ENCODE results near the gene ZNF189. TPM values are rescaled to one million over a fixed set of nuclear protein-coding genes. Genes with fewer than 3 reads are reported as not detected.

The ZNF189 gene
- total RNA-seq, 1 donor from 2014 or later: 20.7 TPM

GRCh38 chr9:101388507-101388993 lies 10.1 kb upstream of the ZNF189 start:
- peaks cover 18% of the 10 kb centered on the region for H3K9me3 ChIP-seq
- no peaks in the 10 kb centered on the region for H3K4me1 ChIP-seq
- DNase-seq (no peak), ATAC-seq (peak in 1 of 2 donors; percentile 60)
- intact Hi-C loops (cut with DNase I): no loop called here
- no peak overlapping the region for H3K27ac ChIP-seq
- no peak overlapping the region for H3K4me3 ChIP-seq
- H3K27me3 ChIP-seq (ENCODE audit: low read depth): no peaks in the 10 kb centered on the region
- peaks cover 31% of the 10 kb centered on the region for H3K36me3 ChIP-seq
- TF ChIP-seq, protein P1, sequence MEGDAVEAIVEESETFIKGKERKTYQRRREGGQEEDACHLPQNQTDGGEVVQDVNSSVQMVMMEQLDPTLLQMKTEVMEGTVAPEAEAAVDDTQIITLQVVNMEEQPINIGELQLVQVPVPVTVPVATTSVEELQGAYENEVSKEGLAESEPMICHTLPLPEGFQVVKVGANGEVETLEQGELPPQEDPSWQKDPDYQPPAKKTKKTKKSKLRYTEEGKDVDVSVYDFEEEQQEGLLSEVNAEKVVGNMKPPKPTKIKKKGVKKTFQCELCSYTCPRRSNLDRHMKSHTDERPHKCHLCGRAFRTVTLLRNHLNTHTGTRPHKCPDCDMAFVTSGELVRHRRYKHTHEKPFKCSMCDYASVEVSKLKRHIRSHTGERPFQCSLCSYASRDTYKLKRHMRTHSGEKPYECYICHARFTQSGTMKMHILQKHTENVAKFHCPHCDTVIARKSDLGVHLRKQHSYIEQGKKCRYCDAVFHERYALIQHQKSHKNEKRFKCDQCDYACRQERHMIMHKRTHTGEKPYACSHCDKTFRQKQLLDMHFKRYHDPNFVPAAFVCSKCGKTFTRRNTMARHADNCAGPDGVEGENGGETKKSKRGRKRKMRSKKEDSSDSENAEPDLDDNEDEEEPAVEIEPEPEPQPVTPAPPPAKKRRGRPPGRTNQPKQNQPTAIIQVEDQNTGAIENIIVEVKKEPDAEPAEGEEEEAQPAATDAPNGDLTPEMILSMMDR (IDR thresholded peaks at IDR 0.05): no peak

DNA sequence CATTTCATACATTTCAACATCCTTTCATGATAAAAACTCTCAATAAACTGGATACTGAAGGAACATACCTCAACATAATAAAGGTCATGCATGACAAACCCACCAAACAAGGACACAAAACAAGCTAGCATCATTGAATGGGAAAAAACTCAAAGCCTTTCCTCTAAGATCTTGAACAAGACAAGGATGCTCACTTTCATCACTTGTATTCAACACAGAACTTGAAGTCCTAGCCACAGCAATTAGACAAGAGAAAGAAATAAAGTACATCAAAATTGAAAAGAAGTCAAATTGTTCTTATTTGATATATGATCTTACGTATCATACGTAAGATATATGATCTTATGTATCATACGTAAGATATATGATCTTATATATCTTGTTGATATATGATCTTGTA lies 5.5 kb upstream of the ZNF189 start:
- no peak for ATAC-seq
- no peak overlapping the region for H3K27ac ChIP-seq
- intact Hi-C loops (cut with DNase I): no loop called here

GRCh38 chr9:101394687-101395086 lies 4.0 kb upstream of the ZNF189 start:
- H3K4me3 ChIP-seq: no peak overlapping the region
- peaks cover 13% of the 10 kb centered on the region for H3K9me3 ChIP-seq
- intact Hi-C loops (cut with DNase I): no loop called here
- DNase-seq: no peak
- no peak overlapping the region for H3K27ac ChIP-seq
- H3K36me3 ChIP-seq: peaks cover 13% of the 10 kb centered on the region
- no peaks in the 10 kb centered on the region for H3K27me3 ChIP-seq (ENCODE audit: low read depth)
- TF ChIP-seq, protein P1 (IDR thresholded peaks at IDR 0.05): no peak
- H3K4me1 ChIP-seq: peaks cover 24% of the 10 kb centered on the region
- ATAC-seq: no peak

More for the DNA sequence above, 5.5 kb upstream of the ZNF189 start:
- DNase-seq: no peak
- Histone ChIP-seq H3K9me3 (peaks cover 13% of the 10 kb centered on the region), H3K4me1 (peaks cover 20% of the 10 kb centered on the region), H3K36me3 (peaks cover 28% of the 10 kb centered on the region), H3K4me3 (no peak overlapping the region), H3K27me3 (ENCODE audit: low read depth) (no peaks in the 10 kb centered on the region)
- TF ChIP-seq, protein P1 (IDR thresholded peaks at IDR 0.05): no peak

- Histone ChIP-seq H3K4me1 (peaks cover 44% of the 10 kb centered on the region), H3K27ac (peak overlapping the region; percentile 91), H3K4me3 (peak overlapping the region; percentile 78), H3K9me3 (peaks cover 12% of the 10 kb centered on the region), H3K27me3 (ENCODE audit: low read depth) (no peaks in the 10 kb centered on the region), H3K36me3 (peaks cover 23% of the 10 kb centered on the region)
- TF ChIP-seq, protein P1 (IDR thresholded peaks at IDR 0.05): no peak
- ATAC-seq (peak in 1 of 2 donors; percentile 2), DNase-seq (no peak)
- intact Hi-C loops (cut with DNase I): no loop called here
Measured at GRCh38 chr9:101397746-101398067, 944 bp upstream of the ZNF189 start.

GRCh38 chr9:101398930-101399642 lies 435 bp downstream of the ZNF189 start:
- peaks cover 37% of the 10 kb centered on the region for H3K36me3 ChIP-seq
- intact Hi-C loops (cut with DNase I): no loop called here
- peaks cover 44% of the 10 kb centered on the region for H3K4me1 ChIP-seq
- H3K9me3 ChIP-seq: peaks cover 13% of the 10 kb centered on the region
- TF ChIP-seq, protein P1 (IDR thresholded peaks at IDR 0.05): no peak
- peak overlapping the region; percentile 78 for H3K4me3 ChIP-seq
- H3K27ac ChIP-seq: peak overlapping the region; percentile 91
- peak; percentile 42 to 51 for ATAC-seq
- DNase-seq: no peak
- H3K27me3 ChIP-seq (ENCODE audit: low read depth): no peaks in the 10 kb centered on the region

All from lower lobe of right lung (tissue), 2 donors.